HepG2 (cell line): ENCODE results near the gene BCAN. TPM values are rescaled to one million over a fixed set of nuclear protein-coding genes. Genes with fewer than 3 reads are reported as not detected.

Source experiments
- ARNT2 ChIP-seq: sonication (generic); formaldehyde crosslinking; IDR thresholded peaks from 2 replicates; pipeline ENCODE4 v1.8.0; 2022; ENCODE audit warnings: mild to moderate bottlenecking, low read depth, missing genetic modification reagents, moderate library complexity
- ESRRA ChIP-seq: sonication (generic); formaldehyde crosslinking; IDR thresholded peaks from 2 replicates; pipeline ENCODE4 v1.5.1; 2020; ENCODE audit warnings: mild to moderate bottlenecking, low read depth, missing genetic modification reagents
- FOXK1 ChIP-seq: sonication (generic); formaldehyde crosslinking; IDR thresholded peaks from 2 replicates; pipeline ENCODE4 v1.4.0; 2020; ENCODE audit warnings: low read depth, missing genetic modification reagents, borderline replicate concordance
- GFI1 ChIP-seq: sonication (generic); formaldehyde crosslinking; IDR thresholded peaks from 2 replicates; pipeline ENCODE4 v1.5.0; 2020; ENCODE audit warnings: missing genetic modification reagents, mild to moderate bottlenecking, borderline replicate concordance
- HDAC2 ChIP-seq: sonication (generic); formaldehyde crosslinking; IDR thresholded peaks from 2 replicates; pipeline ENCODE4 v1.4.0; 2020; ENCODE audit warnings: missing genetic modification reagents
- HNRNPL ChIP-seq: fragments of 200-400 bp; formaldehyde crosslinking; IDR thresholded peaks from 2 replicates; pipeline ENCODE4 v1.6.1; 2017; ENCODE audit warnings: mild to moderate bottlenecking, low read depth, low read length
- NFIC ChIP-seq: IDR thresholded peaks from 2 replicates; pipeline ENCODE4 v1.6.1; 2012; ENCODE audit warnings: mild to moderate bottlenecking, low read length, inconsistent platforms
- RAD21 ChIP-seq: fragments of 450-650 bp; formaldehyde crosslinking; IDR thresholded peaks from 2 replicates; pipeline ENCODE4 v1.5.0; 2020; ENCODE audit warnings: mild to moderate bottlenecking
- RCOR2 ChIP-seq: IDR thresholded peaks from 2 replicates; pipeline ENCODE4 v1.6.1; 2016; ENCODE audit warnings: missing biosample characterization, missing genetic modification reagents
- RXRA ChIP-seq: sonication (generic); formaldehyde crosslinking; IDR thresholded peaks from 2 replicates; pipeline ENCODE4 v1.5.1; 2020; ENCODE audit warnings: missing genetic modification reagents
- SAFB2 ChIP-seq: sonication (generic); formaldehyde crosslinking; IDR thresholded peaks from 2 replicates; pipeline ENCODE4 v1.5.1; 2020; ENCODE audit warnings: missing genetic modification reagents, low read depth, mild to moderate bottlenecking, borderline replicate concordance
- SOX6 ChIP-seq, 2 experiments: fragments of 450-650 bp in 1 of 2; sonication (generic) in 1 of 2; formaldehyde crosslinking in 1 of 2; IDR thresholded peaks; 2 replicates each; pipeline versions ENCODE4 v1.4.0 to v1.6.1; 2017 to 2020; ENCODE audit warnings: antibody characterized with exemption in 1 of 2, mild to moderate bottlenecking in 1 of 2, missing genetic modification reagents in 1 of 2
- SRF ChIP-seq: IDR thresholded peaks from 2 replicates; pipeline ENCODE4 v1.6.1; 2011; ENCODE audit warnings: mild to moderate bottlenecking, low read depth, low read length, moderate library complexity
- STAG1 ChIP-seq: sonication (generic); formaldehyde crosslinking; IDR thresholded peaks from 2 replicates; pipeline ENCODE4 v1.4.0; 2020; ENCODE audit warnings: missing genetic modification reagents
- TCF7 ChIP-seq: sonication (generic); IDR thresholded peaks from 2 replicates; pipeline ENCODE4 v1.6.1; 2016; ENCODE audit warnings: antibody characterized with exemption, low read depth
- YY1 ChIP-seq: IDR thresholded peaks from 2 replicates; pipeline ENCODE4 v1.6.1; 2011; ENCODE audit warnings: low read length, low read depth, moderate library complexity, mild to moderate bottlenecking; ENCODE audit not compliant: insufficient read depth, insufficient replicate concordance
- ZMAT3 ChIP-seq: sonication (generic); formaldehyde crosslinking; conservative IDR thresholded peaks from 2 replicates; pipeline ENCODE4 v1.7.0; 2021; ENCODE audit warnings: missing genetic modification reagents
- ZNF274 ChIP-seq: sonication (generic); formaldehyde crosslinking; IDR thresholded peaks from 2 replicates; pipeline ENCODE4 v1.5.1; 2020; ENCODE audit warnings: mild to moderate bottlenecking, missing genetic modification reagents
- ZNF746 ChIP-seq: sonication (generic); formaldehyde crosslinking; IDR thresholded peaks from 2 replicates; pipeline ENCODE4 v1.8.0; 2022; ENCODE audit warnings: mild to moderate bottlenecking, missing genetic modification reagents
- ZNF891 ChIP-seq: sonication (generic); formaldehyde crosslinking; IDR thresholded peaks from 2 replicates; pipeline ENCODE4 v1.5.0; 2020; ENCODE audit warnings: mild to moderate bottlenecking, missing genetic modification reagents
- polyA plus RNA-seq, 8 experiments: library from polyadenylated mRNA; depleted of rRNA in 3 of 8; stranded (reverse) in 7 of 8; unstranded in 1 of 8; fragments of >200 nt; fragmentation: Illumina TruSeq in 4 of 8; extraction: Trizol in 4 of 8; gene quantifications; 2 replicates each; pipeline versions ENCODE4 v1.2.1 to v1.2.3, GENCODE V29; 2011 to 2016; ENCODE audit warnings: low read depth in 4 of 8, missing spikeins in 1 of 8, mixed read lengths in 1 of 8; ENCODE audit not compliant: insufficient read depth in 1 of 8
- total RNA-seq, 5 experiments: library from RNA; depleted of rRNA; stranded (reverse); fragments of >200 nt; fragmentation: Illumina TruSeq; extraction: Trizol; gene quantifications; 2 replicates each; pipeline ENCODE4 v1.2.3, GENCODE V29; 2016; ENCODE audit warnings: low read depth in 1 of 5
- TF ChIP-seq, protein P1 (sequence below): sonication (generic); formaldehyde crosslinking; IDR thresholded peaks from 2 replicates; pipeline ENCODE4 v1.4.0; 2020; ENCODE audit warnings: mild to moderate bottlenecking, missing genetic modification reagents
- TF ChIP-seq, protein P2 (sequence below): sonication (generic); formaldehyde crosslinking; IDR thresholded peaks from 2 replicates; pipeline ENCODE4 v1.8.1; 2023; ENCODE audit warnings: mild to moderate bottlenecking, inconsistent platforms, moderate library complexity, missing genetic modification reagents, borderline replicate concordance
- TF ChIP-seq, protein P3 (sequence below): IDR thresholded peaks from 2 replicates; pipeline ENCODE4 v1.6.1; 2016; ENCODE audit warnings: mild to moderate bottlenecking

The BCAN gene
- total and polyA plus RNA-seq, 2 of the 13 experiments (the other 11 are each of a cell fraction or from before 2014, with no cell fraction given): not detected

GRCh38 chr1:156705918-156706656 lies 64.2 kb downstream of the BCAN start (continued):
- TF ChIP-seq, protein P1, sequence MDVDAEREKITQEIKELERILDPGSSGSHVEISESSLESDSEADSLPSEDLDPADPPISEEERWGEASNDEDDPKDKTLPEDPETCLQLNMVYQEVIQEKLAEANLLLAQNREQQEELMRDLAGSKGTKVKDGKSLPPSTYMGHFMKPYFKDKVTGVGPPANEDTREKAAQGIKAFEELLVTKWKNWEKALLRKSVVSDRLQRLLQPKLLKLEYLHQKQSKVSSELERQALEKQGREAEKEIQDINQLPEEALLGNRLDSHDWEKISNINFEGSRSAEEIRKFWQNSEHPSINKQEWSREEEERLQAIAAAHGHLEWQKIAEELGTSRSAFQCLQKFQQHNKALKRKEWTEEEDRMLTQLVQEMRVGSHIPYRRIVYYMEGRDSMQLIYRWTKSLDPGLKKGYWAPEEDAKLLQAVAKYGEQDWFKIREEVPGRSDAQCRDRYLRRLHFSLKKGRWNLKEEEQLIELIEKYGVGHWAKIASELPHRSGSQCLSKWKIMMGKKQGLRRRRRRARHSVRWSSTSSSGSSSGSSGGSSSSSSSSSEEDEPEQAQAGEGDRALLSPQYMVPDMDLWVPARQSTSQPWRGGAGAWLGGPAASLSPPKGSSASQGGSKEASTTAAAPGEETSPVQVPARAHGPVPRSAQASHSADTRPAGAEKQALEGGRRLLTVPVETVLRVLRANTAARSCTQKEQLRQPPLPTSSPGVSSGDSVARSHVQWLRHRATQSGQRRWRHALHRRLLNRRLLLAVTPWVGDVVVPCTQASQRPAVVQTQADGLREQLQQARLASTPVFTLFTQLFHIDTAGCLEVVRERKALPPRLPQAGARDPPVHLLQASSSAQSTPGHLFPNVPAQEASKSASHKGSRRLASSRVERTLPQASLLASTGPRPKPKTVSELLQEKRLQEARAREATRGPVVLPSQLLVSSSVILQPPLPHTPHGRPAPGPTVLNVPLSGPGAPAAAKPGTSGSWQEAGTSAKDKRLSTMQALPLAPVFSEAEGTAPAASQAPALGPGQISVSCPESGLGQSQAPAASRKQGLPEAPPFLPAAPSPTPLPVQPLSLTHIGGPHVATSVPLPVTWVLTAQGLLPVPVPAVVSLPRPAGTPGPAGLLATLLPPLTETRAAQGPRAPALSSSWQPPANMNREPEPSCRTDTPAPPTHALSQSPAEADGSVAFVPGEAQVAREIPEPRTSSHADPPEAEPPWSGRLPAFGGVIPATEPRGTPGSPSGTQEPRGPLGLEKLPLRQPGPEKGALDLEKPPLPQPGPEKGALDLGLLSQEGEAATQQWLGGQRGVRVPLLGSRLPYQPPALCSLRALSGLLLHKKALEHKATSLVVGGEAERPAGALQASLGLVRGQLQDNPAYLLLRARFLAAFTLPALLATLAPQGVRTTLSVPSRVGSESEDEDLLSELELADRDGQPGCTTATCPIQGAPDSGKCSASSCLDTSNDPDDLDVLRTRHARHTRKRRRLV (CRISPR knock-in tag): 0 out of 2 replicates have a peak, but pooled peaks have one; percentile 42
- no peak for TF ChIP-seq SOX6 (IDR thresholded peaks at IDR 0.05)
- TF ChIP-seq SOX6 (CRISPR knock-in tag; IDR thresholded peaks at IDR 0.05): peak; percentile 27; the same call in 1 of the 2 replicates
- TF ChIP-seq ZMAT3 (CRISPR knock-in tag): no peak
- TF ChIP-seq, protein P2, sequence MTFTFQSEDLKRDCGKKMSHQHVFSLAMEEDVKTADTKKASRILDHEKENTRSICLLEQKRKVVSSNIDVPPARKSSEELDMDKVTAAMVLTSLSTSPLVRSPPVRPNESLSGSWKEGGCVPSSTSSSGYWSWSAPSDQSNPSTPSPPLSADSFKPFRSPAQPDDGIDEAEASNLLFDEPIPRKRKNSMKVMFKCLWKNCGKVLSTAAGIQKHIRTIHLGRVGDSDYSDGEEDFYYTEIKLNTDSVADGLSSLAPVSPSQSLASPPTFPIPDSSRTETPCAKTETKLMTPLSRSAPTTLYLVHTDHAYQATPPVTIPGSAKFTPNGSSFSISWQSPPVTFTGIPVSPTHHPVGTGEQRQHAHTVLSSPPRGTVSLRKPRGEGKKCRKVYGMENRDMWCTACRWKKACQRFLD (CRISPR knock-in tag): no peak
- TF ChIP-seq FOXK1 (CRISPR knock-in tag): no peak
- peak; percentile 14; the same call in 1 of the 2 replicates for TF ChIP-seq TCF7
- peak; percentile 59 for TF ChIP-seq STAG1 (CRISPR knock-in tag)
- TF ChIP-seq HNRNPL: 0 out of 2 replicates have a peak, but pooled peaks have one; percentile 19
- TF ChIP-seq GFI1 (CRISPR knock-in tag): 0 out of 2 replicates have a peak, but pooled peaks have one; percentile 34
- TF ChIP-seq NFIC: no peak
- TF ChIP-seq SAFB2 (CRISPR knock-in tag): no peak
- peak; percentile 44 for TF ChIP-seq RAD21 (CRISPR knock-in tag)
- no peak for TF ChIP-seq YY1
- 0 out of 2 replicates have a peak, but pooled peaks have one; percentile 31 for TF ChIP-seq ARNT2 (CRISPR knock-in tag)
- TF ChIP-seq RXRA (CRISPR knock-in tag): peak; percentile 16; the same call in 1 of the 2 replicates
- TF ChIP-seq ZNF274: no peak
- no peak for TF ChIP-seq SRF
- TF ChIP-seq RCOR2: no peak
- TF ChIP-seq ZNF891: 0 out of 2 replicates have a peak, but pooled peaks have one; percentile 41
- no peak for TF ChIP-seq ZNF746 (CRISPR knock-in tag)
- TF ChIP-seq, protein P3, sequence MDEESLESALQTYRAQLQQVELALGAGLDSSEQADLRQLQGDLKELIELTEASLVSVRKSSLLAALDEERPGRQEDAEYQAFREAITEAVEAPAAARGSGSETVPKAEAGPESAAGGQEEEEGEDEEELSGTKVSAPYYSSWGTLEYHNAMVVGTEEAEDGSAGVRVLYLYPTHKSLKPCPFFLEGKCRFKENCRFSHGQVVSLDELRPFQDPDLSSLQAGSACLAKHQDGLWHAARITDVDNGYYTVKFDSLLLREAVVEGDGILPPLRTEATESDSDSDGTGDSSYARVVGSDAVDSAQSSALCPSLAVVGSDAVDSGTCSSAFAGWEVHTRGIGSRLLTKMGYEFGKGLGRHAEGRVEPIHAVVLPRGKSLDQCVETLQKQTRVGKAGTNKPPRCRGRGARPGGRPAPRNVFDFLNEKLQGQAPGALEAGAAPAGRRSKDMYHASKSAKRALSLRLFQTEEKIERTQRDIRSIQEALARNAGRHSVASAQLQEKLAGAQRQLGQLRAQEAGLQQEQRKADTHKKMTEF (CRISPR knock-in tag): no peak; the same call in 1 of the 2 replicates
- no peak for TF ChIP-seq ESRRA
- TF ChIP-seq HDAC2: 0 out of 2 replicates have a peak, but pooled peaks have one; percentile 8
